SJSA1 (cell line): ENCODE results near the gene DLG2. TPM values are rescaled to one million over a fixed set of nuclear protein-coding genes. Genes with fewer than 3 reads are reported as not detected.

ENCODE experiments used
- DNase-seq, 2 experiments: peaks; one replicate each; pipeline ENCODE4 v3.0.0-alpha.2; 2015 to 2020; ENCODE audit warnings: low spot score in 2 of 2, low read depth in 1 of 2
- H3K27ac ChIP-seq: fragments of 250-450 bp; sonication (Bioruptor Pico); 2 replicates; pipeline ENCODE4 v1.5.1; 2020; ENCODE audit warnings: mild to moderate bottlenecking, moderate library complexity
- H3K27me3 ChIP-seq: fragments of 250-450 bp; sonication (Bioruptor Pico); replicated peaks from 2 replicates; pipeline ENCODE4 v1.5.1; 2020; ENCODE audit warnings: mild to moderate bottlenecking, moderate library complexity
- H3K36me3 ChIP-seq: fragments of 250-450 bp; sonication (Bioruptor Pico); 2 replicates; pipeline ENCODE4 v1.5.1; 2020; ENCODE audit warnings: mild to moderate bottlenecking
- H3K4me1 ChIP-seq: fragments of 250-450 bp; sonication (Bioruptor Pico); replicated peaks from 2 replicates; pipeline ENCODE4 v1.6.1; 2021; ENCODE audit warnings: mild to moderate bottlenecking
- H3K4me3 ChIP-seq: fragments of 250-450 bp; sonication (Bioruptor Pico); 2 replicates; pipeline ENCODE4 v1.5.1; 2020; ENCODE audit warnings: mild to moderate bottlenecking
- H3K9me3 ChIP-seq: fragments of 250-450 bp; sonication (Bioruptor Pico); replicated peaks from 2 replicates; pipeline ENCODE4 v1.5.1; 2020; ENCODE audit warnings: mild to moderate bottlenecking
- total RNA-seq: library from RNA; depleted of rRNA; stranded (reverse); fragments of >200 nt; shearing (Covaris generic); gene quantifications from 2 replicates; pipeline ENCODE4 v1.2.3, GENCODE V29; 2014

Gene DLG2
- total RNA-seq, 1 experiment from 2014 or later: 0.13 TPM

GRCh38 chr11:84763931-84764330 lies 863.2 kb downstream of the DLG2 start:
- no peak for DNase-seq
- H3K4me3 ChIP-seq: no peak overlapping the region
- H3K27me3 ChIP-seq: no peaks in the 10 kb centered on the region
- no peak overlapping the region for H3K27ac ChIP-seq
- no peaks in the 10 kb centered on the region for H3K9me3 ChIP-seq
- H3K4me1 ChIP-seq: no peaks in the 10 kb centered on the region
- H3K36me3 ChIP-seq: no peaks in the 10 kb centered on the region

GRCh38 chr11:84757711-84758110 lies 869.4 kb downstream of the DLG2 start:
- DNase-seq: no peak
- Histone ChIP-seq H3K27ac (no peak overlapping the region), H3K9me3 (no peaks in the 10 kb centered on the region), H3K36me3 (no peaks in the 10 kb centered on the region), H3K4me1 (no peaks in the 10 kb centered on the region), H3K4me3 (no peak overlapping the region), H3K27me3 (no peaks in the 10 kb centered on the region)

GRCh38 chr11:84751371-84751770 lies 875.8 kb downstream of the DLG2 start:
- H3K36me3 ChIP-seq: no peaks in the 10 kb centered on the region
- DNase-seq: no peak
- H3K4me1 ChIP-seq: no peaks in the 10 kb centered on the region
- no peak overlapping the region for H3K4me3 ChIP-seq
- H3K9me3 ChIP-seq: no peaks in the 10 kb centered on the region
- H3K27ac ChIP-seq: no peak overlapping the region
- no peaks in the 10 kb centered on the region for H3K27me3 ChIP-seq

GRCh38 chr11:84747871-84748270 lies 879.3 kb downstream of the DLG2 start:
- Histone ChIP-seq H3K36me3 (no peaks in the 10 kb centered on the region), H3K4me1 (no peaks in the 10 kb centered on the region)
- DNase-seq: no peak

GRCh38 chr11:84740050-84740449 lies 887.1 kb downstream of the DLG2 start:
- H3K27me3 ChIP-seq: no peaks in the 10 kb centered on the region
- no peak overlapping the region for H3K27ac ChIP-seq
- no peak for DNase-seq

More at GRCh38 chr11:84747871-84748270, 879.3 kb downstream of the DLG2 start:
- no peak overlapping the region for H3K4me3 ChIP-seq
- no peaks in the 10 kb centered on the region for H3K27me3 ChIP-seq
- no peaks in the 10 kb centered on the region for H3K9me3 ChIP-seq
- no peak overlapping the region for H3K27ac ChIP-seq

GRCh38 chr11:84724256-84724655 lies 902.9 kb downstream of the DLG2 start:
- Histone ChIP-seq H3K4me3 (no peak overlapping the region), H3K27me3 (no peaks in the 10 kb centered on the region; the same call in 1 of the 2 replicates), H3K9me3 (no peaks in the 10 kb centered on the region), H3K27ac (no peak overlapping the region), H3K4me1 (no peaks in the 10 kb centered on the region), H3K36me3 (no peaks in the 10 kb centered on the region)
- DNase-seq: no peak

More at GRCh38 chr11:84740050-84740449, 887.1 kb downstream of the DLG2 start:
- Histone ChIP-seq H3K9me3 (no peaks in the 10 kb centered on the region), H3K4me1 (no peaks in the 10 kb centered on the region), H3K36me3 (no peaks in the 10 kb centered on the region), H3K4me3 (no peak overlapping the region)

GRCh38 chr11:84722583-84723108 lies 904.5 kb downstream of the DLG2 start:
- Histone ChIP-seq H3K9me3 (no peaks in the 10 kb centered on the region), H3K27ac (no peak overlapping the region), H3K4me1 (no peaks in the 10 kb centered on the region), H3K36me3 (no peaks in the 10 kb centered on the region), H3K4me3 (no peak overlapping the region), H3K27me3 (no peaks in the 10 kb centered on the region; the same call in 1 of the 2 replicates)
- DNase-seq: no peak

- Histone ChIP-seq H3K4me1 (no peaks in the 10 kb centered on the region), H3K27me3 (no peaks in the 10 kb centered on the region; the same call in 1 of the 2 replicates), H3K27ac (no peak overlapping the region), H3K4me3 (no peak overlapping the region), H3K9me3 (no peaks in the 10 kb centered on the region), H3K36me3 (no peaks in the 10 kb centered on the region)
- no peak for DNase-seq
These were observed 905.6 kb downstream of the DLG2 start for GRCh38 chr11:84721561-84721961.

- Histone ChIP-seq H3K27ac (no peak overlapping the region), H3K4me1 (no peaks in the 10 kb centered on the region), H3K27me3 (no peaks in the 10 kb centered on the region; the same call in 1 of the 2 replicates), H3K9me3 (no peaks in the 10 kb centered on the region), H3K4me3 (no peak overlapping the region), H3K36me3 (no peaks in the 10 kb centered on the region)
- no peak for DNase-seq
These were observed 906.3 kb downstream of the DLG2 start for GRCh38 chr11:84720706-84721402.

- H3K4me1 ChIP-seq: no peaks in the 10 kb centered on the region
- no peak overlapping the region for H3K4me3 ChIP-seq
- no peak for DNase-seq
- H3K27ac ChIP-seq: no peak overlapping the region
- H3K36me3 ChIP-seq: no peaks in the 10 kb centered on the region
- H3K27me3 ChIP-seq: no peaks in the 10 kb centered on the region; the same call in 1 of the 2 replicates
- H3K9me3 ChIP-seq: no peaks in the 10 kb centered on the region
These were observed 907.1 kb downstream of the DLG2 start for GRCh38 chr11:84719935-84720577.

GRCh38 chr11:84714316-84714780 lies 912.8 kb downstream of the DLG2 start:
- peak; percentile 2 to 36 for DNase-seq
- H3K4me3 ChIP-seq: no peak overlapping the region
- no peak overlapping the region for H3K27ac ChIP-seq
- no peaks in the 10 kb centered on the region for H3K36me3 ChIP-seq
- H3K4me1 ChIP-seq: no peaks in the 10 kb centered on the region
- no peaks in the 10 kb centered on the region for H3K9me3 ChIP-seq
- no peaks in the 10 kb centered on the region for H3K27me3 ChIP-seq

- DNase-seq: peak in 1 of 2 experiments; percentile 3
- no peak overlapping the region for H3K4me3 ChIP-seq
- H3K27me3 ChIP-seq: no peaks in the 10 kb centered on the region
- H3K9me3 ChIP-seq: no peaks in the 10 kb centered on the region
- no peak overlapping the region for H3K27ac ChIP-seq
- no peaks in the 10 kb centered on the region for H3K36me3 ChIP-seq
- H3K4me1 ChIP-seq: no peaks in the 10 kb centered on the region
These were observed 935.3 kb downstream of the DLG2 start for GRCh38 chr11:84691830-84692229.

- H3K27me3 ChIP-seq: no peaks in the 10 kb centered on the region
- no peaks in the 10 kb centered on the region for H3K4me1 ChIP-seq
- no peaks in the 10 kb centered on the region for H3K9me3 ChIP-seq
- no peak overlapping the region for H3K27ac ChIP-seq
- no peak overlapping the region for H3K4me3 ChIP-seq
- no peaks in the 10 kb centered on the region for H3K36me3 ChIP-seq
- no peak for DNase-seq
These were observed 939.7 kb downstream of the DLG2 start for GRCh38 chr11:84687433-84687832.

- no peaks in the 10 kb centered on the region for H3K9me3 ChIP-seq
- H3K27ac ChIP-seq: no peak overlapping the region
- no peak for DNase-seq
- no peak overlapping the region for H3K4me3 ChIP-seq
- no peaks in the 10 kb centered on the region for H3K4me1 ChIP-seq
- no peaks in the 10 kb centered on the region for H3K27me3 ChIP-seq
- H3K36me3 ChIP-seq: no peaks in the 10 kb centered on the region
These were observed 940.4 kb downstream of the DLG2 start for GRCh38 chr11:84686716-84687115.
